Gastrocnemius medialis (tissue), 4 donors: ENCODE measurements around the gene JDP2. TPM values are rescaled to one million over a fixed set of nuclear protein-coding genes. Genes with fewer than 3 reads are reported as not detected.
A peak's percentile ranks its signal among the peaks of the same experiment; 100 is the strongest.

Experiments
- ATAC-seq, 2 donors: fragments of 150-250 bp; one replicate each; pipeline ENCODE4 v1.9.1; 2016
- DNase-seq, 2 donors: peaks; one replicate each; pipeline ENCODE4 v3.0.0-alpha.2; 2019
- H3K27ac ChIP-seq, 4 donors: fragments of 200-600 bp; sonication (generic); 1 replicate in 1 of 4; 2 replicates in 3 of 4; pipeline ENCODE4 v1.5.1; 2016 to 2018; ENCODE audit warnings: mild to moderate bottlenecking in 2 of 4, moderate library complexity in 1 of 4
- H3K27me3 ChIP-seq, 3 donors: fragments of 200-600 bp; sonication (generic) in 2 of 3; 1 replicate in 1 of 3; 2 replicates in 2 of 3; pipeline versions ENCODE4 v1.5.1 to v1.6.0; 2016 to 2019; ENCODE audit warnings: mild to moderate bottlenecking in 1 of 3, moderate library complexity in 1 of 3
- H3K36me3 ChIP-seq, 2 donors: fragments of 200-600 bp; sonication (generic) in 1 of 2; one replicate each; pipeline ENCODE4 v1.5.1; 2017 to 2018
- H3K4me1 ChIP-seq, 2 donors: fragments of 200-600 bp; sonication (generic) in 1 of 2; one replicate each; pipeline ENCODE4 v1.5.1; 2016 to 2017; ENCODE audit warnings: mild to moderate bottlenecking in 2 of 2
- H3K4me3 ChIP-seq, 4 donors: fragments of 200-600 bp; sonication (generic) in 3 of 4; 1 replicate in 1 of 4; 2 replicates in 3 of 4; pipeline ENCODE4 v1.5.1; 2016 to 2019; ENCODE audit warnings: mild to moderate bottlenecking in 2 of 4
- H3K9me3 ChIP-seq, 3 donors: fragments of 200-600 bp; sonication (generic) in 2 of 3; 1 replicate in 1 of 3; 2 replicates in 2 of 3; pipeline ENCODE4 v1.5.1; 2016 to 2019
- POLR2A ChIP-seq, 2 donors: fragments of 450-650 bp; IDR thresholded peaks; one replicate each; pipeline ENCODE4 v1.6.1; 2017; ENCODE audit warnings: antibody characterized with exemption in 2 of 2, mild to moderate bottlenecking in 2 of 2, moderate library complexity in 2 of 2
- in situ Hi-C, 4 donors: fragments of 200-750 bp; cut with MboI; loops; one replicate each; pipeline versions ENCODE4 v1.15.0 to v1.8.0; 2017; ENCODE audit warnings: low sequenced_read_pairs in 4 of 4
- intact Hi-C: fragments of 100-400 bp; cut with DNase I; formaldehyde crosslinking; loops from one replicate; pipeline ENCODE4 v1.15.1; 2023; ENCODE audit warnings: low total_unique reads
- total RNA-seq, 4 donors: library from RNA; depleted of rRNA; stranded (reverse); fragments of >200 nt; gene quantifications; one replicate each; pipeline versions ENCODE4 v1.1.0 to v1.2.3, GENCODE V29; 2016
- TF ChIP-seq, protein P1 (sequence below), 5 experiments: fragments of 450-650 bp in 3 of 5; fragments of 200-600 bp in 2 of 5; sonication (generic) in 2 of 5; IDR thresholded peaks in 4 of 5; conservative IDR thresholded peaks in 1 of 5; 1 replicate in 4 of 5; 2 replicates in 1 of 5; pipeline ENCODE4 v1.5.1; 2016 to 2019; ENCODE audit warnings: antibody characterized with exemption in 5 of 5, mild to moderate bottlenecking in 3 of 5, moderate library complexity in 3 of 5

The JDP2 gene
- total RNA-seq, 4 donors from 2014 or later = 17.3 to 80.2 (median 31.7) TPM

DNA sequence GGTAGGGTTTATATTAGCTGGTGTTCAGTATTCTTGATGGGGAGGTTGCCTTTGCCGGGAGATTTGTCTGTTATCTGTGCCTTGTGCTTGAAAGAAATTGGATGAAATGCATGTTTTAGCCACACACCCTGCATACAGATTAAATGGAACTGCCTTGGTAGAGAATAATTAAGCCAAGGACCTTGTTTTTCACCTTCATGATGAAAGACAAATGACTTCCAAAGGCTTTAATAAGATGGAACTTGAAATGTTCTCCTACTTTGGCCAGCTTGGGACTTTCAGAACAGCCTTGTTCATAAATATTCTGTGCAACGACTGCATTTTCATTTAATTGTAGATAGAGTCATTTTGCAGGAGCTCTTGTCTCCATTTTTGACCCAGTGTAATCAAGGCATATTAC lies 21.2 kb downstream of the JDP2 start:
- DNase-seq (no peak), ATAC-seq (no peak)
- TF ChIP-seq, protein P1, sequence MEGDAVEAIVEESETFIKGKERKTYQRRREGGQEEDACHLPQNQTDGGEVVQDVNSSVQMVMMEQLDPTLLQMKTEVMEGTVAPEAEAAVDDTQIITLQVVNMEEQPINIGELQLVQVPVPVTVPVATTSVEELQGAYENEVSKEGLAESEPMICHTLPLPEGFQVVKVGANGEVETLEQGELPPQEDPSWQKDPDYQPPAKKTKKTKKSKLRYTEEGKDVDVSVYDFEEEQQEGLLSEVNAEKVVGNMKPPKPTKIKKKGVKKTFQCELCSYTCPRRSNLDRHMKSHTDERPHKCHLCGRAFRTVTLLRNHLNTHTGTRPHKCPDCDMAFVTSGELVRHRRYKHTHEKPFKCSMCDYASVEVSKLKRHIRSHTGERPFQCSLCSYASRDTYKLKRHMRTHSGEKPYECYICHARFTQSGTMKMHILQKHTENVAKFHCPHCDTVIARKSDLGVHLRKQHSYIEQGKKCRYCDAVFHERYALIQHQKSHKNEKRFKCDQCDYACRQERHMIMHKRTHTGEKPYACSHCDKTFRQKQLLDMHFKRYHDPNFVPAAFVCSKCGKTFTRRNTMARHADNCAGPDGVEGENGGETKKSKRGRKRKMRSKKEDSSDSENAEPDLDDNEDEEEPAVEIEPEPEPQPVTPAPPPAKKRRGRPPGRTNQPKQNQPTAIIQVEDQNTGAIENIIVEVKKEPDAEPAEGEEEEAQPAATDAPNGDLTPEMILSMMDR (IDR thresholded peaks at IDR 0.05 in 4 of 5, conservative IDR thresholded peaks at IDR 0.05 in 1 of 5) = no peak
- TF ChIP-seq POLR2A (IDR thresholded peaks at IDR 0.05) = no peak
- Histone ChIP-seq H3K27me3 (no peaks in the 10 kb centered on the region), H3K9me3 (no peaks in the 10 kb centered on the region), H3K36me3 (peaks cover 0 to 13% of the 10 kb centered on the region in 2 donors), H3K4me3 (no peak overlapping the region), H3K27ac (peak overlapping the region; percentile 82 to 93 (median 87)), H3K4me1 (peaks cover 98% of the 10 kb centered on the region in 2 donors)
- in situ Hi-C loops = no loop called here
- intact Hi-C loops = no loop called here

DNA sequence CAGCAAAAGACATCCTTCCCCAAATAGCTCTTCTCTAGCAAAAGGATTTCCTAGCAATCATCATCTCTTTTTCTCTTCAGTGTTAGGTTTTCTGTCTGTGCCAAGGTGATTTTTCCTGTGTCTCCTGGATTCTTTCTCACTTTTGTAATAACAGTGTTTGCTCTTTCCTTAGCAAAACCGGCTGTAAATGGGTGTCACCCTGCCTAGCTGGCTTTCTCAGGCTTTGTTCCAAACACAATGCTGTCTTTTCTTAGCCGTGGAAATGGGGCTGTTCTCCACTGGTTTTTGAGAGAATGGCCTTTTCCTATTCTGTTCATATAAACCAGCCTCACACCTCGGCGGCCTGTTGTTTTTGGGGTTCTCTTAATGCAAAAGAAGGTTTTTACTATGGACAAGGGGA lies 21.9 kb downstream of the JDP2 start:
- peaks cover 98% of the 10 kb centered on the region in 2 donors for H3K4me1 ChIP-seq
- H3K9me3 ChIP-seq = no peaks in the 10 kb centered on the region
- no peak overlapping the region for H3K4me3 ChIP-seq
- DNase-seq (no peak), ATAC-seq (no peak)
- intact Hi-C loops (no loop called here), in situ Hi-C loops (no loop called here)
- H3K27me3 ChIP-seq = no peaks in the 10 kb centered on the region
- TF ChIP-seq POLR2A (IDR thresholded peaks at IDR 0.05) = no peak
- TF ChIP-seq, protein P1 (IDR thresholded peaks at IDR 0.05 in 4 of 5, conservative IDR thresholded peaks at IDR 0.05 in 1 of 5) = no peak
- peak overlapping the region; percentile 82 to 93 (median 87) for H3K27ac ChIP-seq
- peaks cover 0 to 8% of the 10 kb centered on the region in 2 donors for H3K36me3 ChIP-seq

DNA sequence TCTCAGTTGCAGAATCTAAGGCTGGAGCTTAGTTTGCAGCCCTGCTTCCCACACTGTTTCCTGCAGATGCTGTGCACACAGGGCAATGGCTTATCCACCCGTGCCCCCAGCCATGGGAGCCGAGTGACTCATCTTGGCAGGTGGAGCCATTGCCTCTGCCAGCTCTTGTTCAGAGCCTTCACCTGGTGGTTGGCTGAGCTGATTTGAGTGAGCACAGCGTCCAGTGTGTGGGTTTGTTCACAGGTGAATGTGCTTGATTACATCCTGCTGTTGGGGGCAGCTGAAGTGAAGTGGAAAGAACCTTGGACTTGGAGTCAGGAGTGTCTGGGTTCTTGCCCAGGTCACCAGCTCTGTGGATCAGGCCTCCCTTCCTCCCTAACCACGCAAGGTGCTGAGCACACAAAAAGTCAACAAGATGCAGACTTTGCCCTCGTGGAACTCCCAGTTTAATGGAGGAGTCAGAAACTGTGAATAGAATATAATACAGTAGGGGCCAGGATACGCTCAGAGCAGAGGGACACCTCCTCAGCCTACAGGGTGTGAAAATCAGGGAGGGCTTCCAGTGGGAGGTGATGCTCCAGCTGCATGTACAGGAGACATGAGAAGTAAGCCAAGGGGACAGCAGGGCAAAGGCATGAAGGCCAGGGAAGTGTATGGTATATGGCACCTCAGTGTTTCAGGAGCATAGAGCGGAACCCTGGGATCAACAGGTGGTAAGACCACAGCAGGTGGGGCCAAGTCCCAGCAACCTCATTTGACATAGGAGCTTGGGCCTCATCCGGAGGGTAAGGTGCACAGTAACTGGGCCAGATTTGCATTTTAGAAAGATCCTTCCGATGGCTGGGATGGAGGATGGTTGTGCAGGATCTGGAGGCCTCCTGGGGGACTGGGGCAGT lies 22.8 kb downstream of the JDP2 start:
- no peaks in the 10 kb centered on the region for H3K27me3 ChIP-seq
- intact Hi-C loops = no loop called here
- no peaks in the 10 kb centered on the region for H3K36me3 ChIP-seq
- no peak for TF ChIP-seq POLR2A (IDR thresholded peaks at IDR 0.05)
- TF ChIP-seq, protein P1 (IDR thresholded peaks at IDR 0.05 in 4 of 5, conservative IDR thresholded peaks at IDR 0.05 in 1 of 5) = no peak
- peak; percentile 83 to 92 for DNase-seq
- H3K9me3 ChIP-seq = no peaks in the 10 kb centered on the region
- H3K4me1 ChIP-seq = peaks cover 98 to 99% of the 10 kb centered on the region in 2 donors
- ATAC-seq = peak; percentile 77 to 87
- no peak overlapping the region for H3K4me3 ChIP-seq
- in situ Hi-C loops = no loop called here
- H3K27ac ChIP-seq = peak overlapping the region; percentile 82 to 93 (median 87)

DNA sequence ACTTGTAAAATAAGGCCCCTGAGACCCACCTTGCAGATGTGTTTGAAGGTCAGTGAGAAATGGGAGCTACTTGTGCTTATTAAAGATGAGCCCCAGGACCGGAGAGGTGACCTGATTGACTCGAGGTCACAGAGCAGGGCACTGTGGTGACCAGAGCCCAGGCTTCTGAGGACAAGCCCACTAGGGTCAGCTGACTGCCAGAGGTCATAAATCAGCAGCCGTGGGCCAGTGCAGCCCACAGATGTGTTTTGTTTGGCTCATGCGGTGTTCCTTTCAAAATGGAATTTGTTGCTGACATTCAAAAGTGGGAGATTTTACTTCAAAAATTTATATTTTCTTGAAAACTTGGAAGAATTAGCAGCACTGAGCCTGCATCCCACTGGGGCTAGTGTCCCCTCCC lies 24.5 kb downstream of the JDP2 start:
- ATAC-seq (no peak), DNase-seq (no peak)
- in situ Hi-C loops (no loop called here), intact Hi-C loops (no loop called here)
- Histone ChIP-seq H3K36me3 (no peaks in the 10 kb centered on the region), H3K4me1 (peaks cover 98 to 99% of the 10 kb centered on the region in 2 donors), H3K27me3 (no peaks in the 10 kb centered on the region), H3K9me3 (no peaks in the 10 kb centered on the region), H3K27ac (peak overlapping the region; percentile 67 to 93 (median 87)), H3K4me3 (no peak overlapping the region)
- TF ChIP-seq POLR2A (IDR thresholded peaks at IDR 0.05) = no peak
- TF ChIP-seq, protein P1 (IDR thresholded peaks at IDR 0.05 in 4 of 5, conservative IDR thresholded peaks at IDR 0.05 in 1 of 5) = no peak
